ENCODE results near the gene GOLM1.

DNA sequence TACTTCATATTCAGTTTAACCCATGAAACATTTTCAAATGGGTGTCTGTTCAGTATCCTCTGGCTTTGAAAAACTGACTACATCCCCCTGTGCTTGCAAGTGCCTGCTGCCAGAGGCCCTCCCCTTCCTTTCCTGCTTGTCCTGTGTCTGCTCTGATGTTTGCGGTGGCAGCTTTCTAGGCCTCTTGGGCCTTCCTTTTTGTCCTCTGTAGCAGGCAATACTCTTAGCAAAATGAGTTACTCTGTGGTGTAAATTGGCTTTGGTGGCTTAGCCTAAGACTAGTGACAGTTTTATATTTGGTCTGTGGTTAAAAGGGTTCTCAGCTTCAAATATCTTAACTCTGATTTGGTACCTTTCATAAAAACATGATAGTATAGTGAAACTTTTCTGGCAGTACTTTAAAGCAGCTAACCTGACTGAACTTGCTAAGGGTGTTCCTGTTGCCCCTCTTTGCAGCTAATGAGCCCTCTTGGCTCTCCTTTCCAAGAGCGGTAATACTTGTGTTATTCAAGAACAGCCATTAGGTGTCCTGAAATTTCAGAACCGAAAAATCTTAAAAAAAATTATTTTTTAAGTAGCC, 76.6 kb downstream of the GOLM1 start:
- TF ChIP-seq, protein P1, sequence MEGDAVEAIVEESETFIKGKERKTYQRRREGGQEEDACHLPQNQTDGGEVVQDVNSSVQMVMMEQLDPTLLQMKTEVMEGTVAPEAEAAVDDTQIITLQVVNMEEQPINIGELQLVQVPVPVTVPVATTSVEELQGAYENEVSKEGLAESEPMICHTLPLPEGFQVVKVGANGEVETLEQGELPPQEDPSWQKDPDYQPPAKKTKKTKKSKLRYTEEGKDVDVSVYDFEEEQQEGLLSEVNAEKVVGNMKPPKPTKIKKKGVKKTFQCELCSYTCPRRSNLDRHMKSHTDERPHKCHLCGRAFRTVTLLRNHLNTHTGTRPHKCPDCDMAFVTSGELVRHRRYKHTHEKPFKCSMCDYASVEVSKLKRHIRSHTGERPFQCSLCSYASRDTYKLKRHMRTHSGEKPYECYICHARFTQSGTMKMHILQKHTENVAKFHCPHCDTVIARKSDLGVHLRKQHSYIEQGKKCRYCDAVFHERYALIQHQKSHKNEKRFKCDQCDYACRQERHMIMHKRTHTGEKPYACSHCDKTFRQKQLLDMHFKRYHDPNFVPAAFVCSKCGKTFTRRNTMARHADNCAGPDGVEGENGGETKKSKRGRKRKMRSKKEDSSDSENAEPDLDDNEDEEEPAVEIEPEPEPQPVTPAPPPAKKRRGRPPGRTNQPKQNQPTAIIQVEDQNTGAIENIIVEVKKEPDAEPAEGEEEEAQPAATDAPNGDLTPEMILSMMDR (IDR thresholded peaks at IDR 0.05 in 4 of 5, conservative IDR thresholded peaks at IDR 0.05 in 1 of 5), result no peak
- no peak for TF ChIP-seq POLR2A (IDR thresholded peaks at IDR 0.05)
